Measurements from ENCODE around the gene NRBP1.
"Not testable (repeated sequence)": the region's sequence is repeated elsewhere in the genome, so short reads cannot be mapped to it uniquely, and the experiment has no call there.

The NRBP1 gene

GRCh38 chr2:27422958-27423357 is 5.5 kb upstream of the NRBP1 start:
- DNase-seq: no peak

- not testable (repeated sequence) for DNase-seq
Measured at GRCh38 chr2:27425039-27425438, 3.4 kb upstream of the NRBP1 start.

GRCh38 chr2:27427863-27428212 is 593 bp upstream of the NRBP1 start:
- DNase-seq: no peak

GRCh38 chr2:27428978-27429541 is 629 bp downstream of the NRBP1 start:
- peak; percentile 54 to 89 for DNase-seq

- peak; percentile 20 to 21 for DNase-seq
Measured at GRCh38 chr2:27431395-27431794, 3.0 kb downstream of the NRBP1 start.

- no peak for DNase-seq
Measured at GRCh38 chr2:27435628-27436027, 7.2 kb downstream of the NRBP1 start.

GRCh38 chr2:27441226-27441926 is 12.9 kb downstream of the NRBP1 start:
- no peak for DNase-seq

GRCh38 chr2:27441958-27442919 is 13.8 kb downstream of the NRBP1 start, which contains the start of gene KRTCAP3:
Gene KRTCAP3 (plus strand): TSS chr2:27442381. CDS start chr2:27442413, 32 bp downstream.
- no peak for DNase-seq

GRCh38 chr2:27442920-27443282 is 14.5 kb downstream of the NRBP1 start:
- DNase-seq: no peak

GRCh38 chr2:27445155-27445554 is 16.7 kb downstream of the NRBP1 start:
- no peak for DNase-seq

GRCh38 chr2:27445615-27446014 is 17.2 kb downstream of the NRBP1 start:
- no peak for DNase-seq

- no peak for DNase-seq
Measured at GRCh38 chr2:27446057-27446456, 17.6 kb downstream of the NRBP1 start.

GRCh38 chr2:27448381-27448780 is 19.9 kb downstream of the NRBP1 start:
- no peak for DNase-seq

- DNase-seq: no peak
Measured at GRCh38 chr2:27451095-27451494, 22.7 kb downstream of the NRBP1 start.

GRCh38 chr2:27453968-27454367 is 25.5 kb downstream of the NRBP1 start:
- no peak for DNase-seq

GRCh38 chr2:27461118-27461517 is 32.7 kb downstream of the NRBP1 start:
- no peak for DNase-seq

GRCh38 chr2:27464443-27464842 is 36.0 kb downstream of the NRBP1 start:
- DNase-seq: no peak

GRCh38 chr2:27471961-27472360 is 43.5 kb downstream of the NRBP1 start:
- no peak for DNase-seq

- DNase-seq: no peak
Measured at GRCh38 chr2:27485496-27485895, 57.1 kb downstream of the NRBP1 start.

GRCh38 chr2:27489118-27489497 is 60.7 kb downstream of the NRBP1 start:
- no peak for DNase-seq

- DNase-seq: peak; percentile 100
Measured at GRCh38 chr2:27489498-27490397, 61.3 kb downstream of the NRBP1 start, which contains the start of gene IFT172. Gene IFT172 (minus strand): TSS chr2:27489743. CDS start chr2:27489653, 90 bp downstream.

Measured in SW 1271 (cell line).